ENCODE measurements around the gene PIK3R6. TPM values are rescaled to one million over a fixed set of nuclear protein-coding genes. Genes with fewer than 3 reads are reported as not detected.
"Not testable (repeated sequence)": the region's sequence is repeated elsewhere in the genome, so short reads cannot be mapped to it uniquely, and the experiment has no call there.

Gene PIK3R6
- total RNA-seq, 4 donors from 2014 or later = 0.22 to 2.5 (median 0.35) TPM

DNA sequence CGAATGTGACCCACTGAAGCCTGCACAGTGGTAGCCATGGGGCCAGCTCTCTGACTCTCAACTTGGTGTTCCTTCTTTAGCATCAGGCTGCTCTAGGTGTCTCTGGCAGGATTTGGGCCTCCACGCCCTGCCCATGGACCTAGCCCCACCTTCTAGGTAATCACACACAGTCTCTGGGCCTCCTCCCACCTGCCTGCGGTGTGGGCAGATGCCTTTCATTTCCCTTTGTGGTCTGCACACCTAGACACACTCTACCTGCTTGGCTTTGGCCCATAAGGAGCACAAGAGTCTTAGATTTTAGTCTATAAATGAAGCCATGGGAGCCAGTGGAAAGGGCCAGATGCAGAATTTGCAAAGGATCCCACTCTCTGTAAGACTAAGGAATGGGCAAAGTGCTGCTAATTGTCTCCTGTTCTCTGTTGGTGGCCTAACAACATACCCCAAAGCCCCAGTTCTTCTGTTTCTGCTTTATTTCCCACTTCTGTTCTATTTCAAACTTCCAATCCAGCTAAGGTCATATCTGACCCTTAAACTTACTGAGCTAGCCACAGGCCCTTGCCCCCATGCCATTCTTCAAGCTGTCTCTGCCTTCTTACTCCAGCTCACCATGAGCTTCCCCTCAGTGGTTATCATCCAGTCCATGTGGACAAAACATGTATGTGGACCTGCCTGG is 61.1 kb downstream of the PIK3R6 start:
- intact Hi-C loops (cut with DNase I) = no loop called here
- no peaks in the 10 kb centered on the region for H3K36me3 ChIP-seq
- H3K9me3 ChIP-seq = peaks cover 0 to 11% (median 0%) of the 10 kb centered on the region in 3 donors
- WGBS, 2 donors = 79 to 82% methylated on average over 3 of the region's 3 CpGs
- H3K27me3 ChIP-seq = peaks cover 0 to 32% (median 0%) of the 10 kb centered on the region in 4 donors
- no peaks in the 10 kb centered on the region for H3K4me1 ChIP-seq
- TF ChIP-seq POLR2A (IDR thresholded peaks at IDR 0.05) = no peak
- TF ChIP-seq, protein P1, sequence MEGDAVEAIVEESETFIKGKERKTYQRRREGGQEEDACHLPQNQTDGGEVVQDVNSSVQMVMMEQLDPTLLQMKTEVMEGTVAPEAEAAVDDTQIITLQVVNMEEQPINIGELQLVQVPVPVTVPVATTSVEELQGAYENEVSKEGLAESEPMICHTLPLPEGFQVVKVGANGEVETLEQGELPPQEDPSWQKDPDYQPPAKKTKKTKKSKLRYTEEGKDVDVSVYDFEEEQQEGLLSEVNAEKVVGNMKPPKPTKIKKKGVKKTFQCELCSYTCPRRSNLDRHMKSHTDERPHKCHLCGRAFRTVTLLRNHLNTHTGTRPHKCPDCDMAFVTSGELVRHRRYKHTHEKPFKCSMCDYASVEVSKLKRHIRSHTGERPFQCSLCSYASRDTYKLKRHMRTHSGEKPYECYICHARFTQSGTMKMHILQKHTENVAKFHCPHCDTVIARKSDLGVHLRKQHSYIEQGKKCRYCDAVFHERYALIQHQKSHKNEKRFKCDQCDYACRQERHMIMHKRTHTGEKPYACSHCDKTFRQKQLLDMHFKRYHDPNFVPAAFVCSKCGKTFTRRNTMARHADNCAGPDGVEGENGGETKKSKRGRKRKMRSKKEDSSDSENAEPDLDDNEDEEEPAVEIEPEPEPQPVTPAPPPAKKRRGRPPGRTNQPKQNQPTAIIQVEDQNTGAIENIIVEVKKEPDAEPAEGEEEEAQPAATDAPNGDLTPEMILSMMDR (IDR thresholded peaks at IDR 0.05) = no peak
- H3K27ac ChIP-seq = no peak overlapping the region
- no peak overlapping the region for H3K4me3 ChIP-seq
- no peak for DNase-seq

DNA sequence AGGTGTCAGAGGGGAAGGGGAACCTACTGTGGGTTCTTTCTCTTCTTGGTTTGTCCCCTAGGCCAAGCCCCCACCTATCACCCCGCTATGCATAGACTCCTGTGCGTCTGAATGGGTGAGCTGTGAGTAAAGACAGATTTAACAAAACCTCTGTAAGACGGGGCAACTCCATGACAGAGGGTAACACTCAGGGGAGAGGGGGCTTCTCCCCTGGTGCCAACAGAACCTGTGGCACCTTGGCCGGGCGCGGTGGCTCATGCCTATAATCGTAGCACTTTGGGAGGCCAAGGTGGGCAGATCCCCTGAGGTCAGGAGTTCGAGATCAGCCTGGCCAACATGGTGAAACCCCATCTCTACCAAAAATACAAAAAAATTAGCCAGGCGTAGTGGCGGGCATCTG is 62.1 kb downstream of the PIK3R6 start:
- peaks cover 0 to 32% (median 0%) of the 10 kb centered on the region in 4 donors for H3K27me3 ChIP-seq
- H3K4me1 ChIP-seq; H3K36me3 ChIP-seq; intact Hi-C loops (cut with DNase I); H3K9me3 ChIP-seq; H3K4me3 ChIP-seq; H3K27ac ChIP-seq; DNase-seq: not testable (repeated sequence)
- WGBS, 2 donors = 93 to 100% methylated on average over 3 to 10 of the region's 10 CpGs

DNA sequence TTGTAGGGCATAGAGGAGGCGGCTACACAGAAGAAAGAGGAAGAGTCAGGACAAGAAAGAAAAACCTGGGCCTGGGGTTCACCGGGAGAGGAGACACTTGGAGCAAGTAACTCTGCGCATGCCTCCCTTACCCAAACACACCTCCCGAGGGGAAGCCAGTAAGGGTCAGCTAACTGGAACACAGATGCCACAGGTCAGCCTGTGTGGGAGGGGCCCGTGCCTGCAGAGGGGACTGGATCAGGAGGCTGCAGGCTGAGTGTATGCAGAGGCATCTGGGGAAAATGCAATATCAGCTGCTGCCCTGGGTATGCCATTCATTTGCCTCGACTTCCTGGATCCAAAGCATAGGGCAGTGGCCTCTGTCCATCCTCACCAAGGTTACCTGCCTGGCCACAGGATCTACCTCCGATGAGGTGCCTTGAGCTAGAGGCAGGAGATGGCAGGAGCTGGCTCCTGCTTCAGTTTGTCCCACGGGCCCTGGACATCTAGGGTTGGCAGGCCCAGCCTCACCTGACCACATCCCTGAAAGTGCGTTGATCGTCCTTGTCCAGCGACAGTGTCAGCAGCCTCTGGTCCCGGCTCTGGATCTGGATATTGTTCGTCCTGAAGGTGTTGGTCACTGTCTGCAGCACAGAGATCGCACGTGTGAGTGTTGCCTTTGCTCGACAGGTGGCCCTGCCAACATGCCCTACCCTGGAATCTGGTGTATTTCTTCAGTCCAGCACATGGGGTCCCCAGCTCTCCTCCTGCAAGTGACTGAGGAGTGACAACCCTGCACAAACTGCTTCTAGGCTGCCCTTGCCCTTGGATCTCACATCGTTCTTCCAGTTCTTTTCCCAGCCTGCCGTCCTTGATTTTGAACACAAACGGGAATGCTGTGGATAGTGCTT is 63.7 kb downstream of the PIK3R6 start:
- Histone ChIP-seq H3K4me3 (no peak overlapping the region), H3K9me3 (no peaks in the 10 kb centered on the region), H3K4me1 (peaks cover 0 to 12% (median 7%) of the 10 kb centered on the region in 3 donors), H3K36me3 (no peaks in the 10 kb centered on the region), H3K27me3 (peaks cover 0 to 30% (median 0%) of the 10 kb centered on the region in 4 donors), H3K27ac (no peak overlapping the region)
- WGBS, 2 donors = 66 to 75% methylated on average over 11 to 17 of the region's 19 CpGs
- no peak for DNase-seq
- TF ChIP-seq, protein P1 (IDR thresholded peaks at IDR 0.05) = no peak
- TF ChIP-seq POLR2A (IDR thresholded peaks at IDR 0.05) = no peak
- intact Hi-C loops (cut with DNase I) = no loop called here

DNA sequence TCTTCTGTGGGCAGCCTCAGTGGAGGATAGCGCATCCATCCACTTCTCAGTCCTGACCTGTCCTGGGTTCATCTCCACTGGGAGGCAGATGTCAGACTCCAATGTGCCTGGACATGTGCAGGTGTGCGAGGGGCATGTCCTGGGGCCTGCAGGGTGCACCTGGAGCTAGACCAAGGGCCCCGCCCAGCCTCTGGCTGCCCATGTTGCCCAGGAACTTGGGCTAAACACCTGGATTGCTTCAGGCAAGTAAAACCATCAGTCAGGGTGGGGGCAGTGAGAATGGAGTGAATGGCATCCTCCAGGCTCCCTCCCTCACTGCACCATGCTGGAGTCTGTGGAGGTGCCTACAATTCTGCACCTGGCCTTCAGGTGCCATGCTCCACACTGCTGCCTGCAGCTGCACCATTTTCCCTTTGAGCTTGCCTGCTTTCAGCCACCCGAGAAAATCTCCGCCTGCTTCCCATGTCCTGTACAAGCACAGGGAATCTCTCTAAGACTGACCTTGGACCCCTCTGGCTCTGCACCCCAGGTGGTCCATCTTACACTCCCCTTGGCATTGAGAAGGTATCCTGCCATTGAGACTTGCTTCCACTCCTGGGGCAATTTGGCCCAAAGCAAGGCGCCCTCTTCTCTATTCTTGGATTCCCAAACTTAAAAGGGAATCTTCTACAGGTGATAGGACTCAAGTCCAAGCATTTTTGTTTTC is 66.2 kb downstream of the PIK3R6 start:
- Histone ChIP-seq H3K36me3 (no peaks in the 10 kb centered on the region), H3K4me3 (no peak overlapping the region), H3K4me1 (peaks cover 0 to 14% (median 7%) of the 10 kb centered on the region in 3 donors), H3K27me3 (peaks cover 0 to 36% (median 0%) of the 10 kb centered on the region in 4 donors), H3K9me3 (no peaks in the 10 kb centered on the region), H3K27ac (no peak overlapping the region)
- no peak for DNase-seq
- TF ChIP-seq, protein P1 (IDR thresholded peaks at IDR 0.05) = no peak
- no peak for TF ChIP-seq POLR2A (IDR thresholded peaks at IDR 0.05)
- intact Hi-C loops (cut with DNase I) = no loop called here
- 75 to 84% methylated on average over 4 of the region's 6 CpGs for WGBS, 2 donors

DNA sequence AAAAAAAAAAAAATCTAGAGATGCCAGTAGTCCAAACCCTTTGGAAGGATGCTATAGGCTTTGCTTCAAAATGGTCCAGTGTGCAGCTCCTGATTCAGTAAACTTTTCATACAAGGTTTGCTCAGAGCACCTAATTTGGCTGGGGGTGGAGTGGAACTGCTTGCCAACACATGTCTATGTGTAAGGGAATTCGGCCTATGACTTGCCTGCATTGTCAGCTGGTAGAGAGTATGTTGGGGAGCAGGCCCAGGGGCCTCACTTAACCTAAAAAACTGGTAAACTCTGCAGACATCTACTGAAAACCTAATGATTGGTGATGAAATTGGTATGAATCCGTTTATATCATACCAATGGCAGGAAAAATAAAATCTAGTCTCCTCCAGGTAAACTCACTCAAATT is 66.8 kb downstream of the PIK3R6 start:
- intact Hi-C loops (cut with DNase I) = no loop called here
- Histone ChIP-seq H3K4me3 (no peak overlapping the region), H3K4me1 (peaks cover 0 to 14% (median 7%) of the 10 kb centered on the region in 3 donors), H3K9me3 (no peaks in the 10 kb centered on the region), H3K27me3 (peaks cover 0 to 36% (median 0%) of the 10 kb centered on the region in 4 donors), H3K36me3 (no peaks in the 10 kb centered on the region), H3K27ac (no peak overlapping the region)
- DNase-seq = no peak
- 66 to 71% methylated on average over 2 of the region's 2 CpGs for WGBS, 2 donors
- TF ChIP-seq POLR2A (IDR thresholded peaks at IDR 0.05) = no peak
- TF ChIP-seq, protein P1 (IDR thresholded peaks at IDR 0.05) = no peak

Measured in esophagus squamous epithelium (tissue), 5 donors.